Pancreas (tissue), 10 donors: Measurements from ENCODE around the gene ISG20L2. TPM values are rescaled to one million over a fixed set of nuclear protein-coding genes. Genes with fewer than 3 reads are reported as not detected.

ENCODE experiments used
- ATAC-seq, 4 donors: fragments of 200-7000 bp; cut with Tn5 transposase; one replicate each; pipeline versions ENCODE4 v1.8.0 to v1.9.1; 2020; ENCODE audit warnings: mild to moderate bottlenecking in 4 of 4, moderate library complexity in 4 of 4
- DNase-seq, 6 donors: peaks; one replicate each; pipeline ENCODE4 v3.0.0-alpha.2; 2020
- FAIRE-seq: peaks from 2 replicates; lab custom pipeline; 2012; peaks lifted over from hg19 to GRCh38; lab: Jason Lieb, UNC
- H3K27ac ChIP-seq, 4 donors: fragments of 200-600 bp; sonication (generic); 1 replicate in 3 of 4; 2 replicates in 1 of 4; pipeline versions ENCODE4 v1.5.0 to v1.8.0; 2020
- H3K27me3 ChIP-seq, 4 donors: fragments of 200-600 bp; one replicate each; pipeline ENCODE4 v1.8.0; 2021
- H3K36me3 ChIP-seq, 3 donors: fragments of 200-600 bp; sonication (generic) in 1 of 3; one replicate each; pipeline versions ENCODE4 v1.5.0 to v1.8.0; 2020 to 2021
- H3K4me1 ChIP-seq, 3 donors: fragments of 200-600 bp; one replicate each; pipeline ENCODE4 v1.8.0; 2021
- H3K4me3 ChIP-seq, 4 donors: fragments of 200-600 bp; sonication (generic) in 2 of 4; one replicate each; pipeline versions ENCODE4 v1.5.0 to v1.8.0; 2020 to 2021
- H3K9me3 ChIP-seq, 4 donors: fragments of 200-600 bp; one replicate each; pipeline ENCODE4 v1.8.0; 2021
- CTCF ChIP-seq, 4 donors: fragments of 200-600 bp; sonication (generic) in 3 of 4; IDR thresholded peaks; one replicate each; pipeline versions ENCODE4 v1.5.0 to v1.8.0; 2021; ENCODE audit warnings: antibody characterized with exemption in 4 of 4
- WGBS, 2 donors: extraction: QIAGEN DNeasy Blood & Tissue Kit; methylation state at CpG; one replicate each; pipeline ENCODE4 v1.1.7; 2013; 5-methylcytosine and 5-hydroxymethylcytosine counted together
- intact Hi-C, 3 donors: fragments of 100-400 bp; cut with DNase I; formaldehyde crosslinking; loops; one replicate each; pipeline versions ENCODE4 v1.11.1 to v1.14.2; 2022
- polyA plus RNA-seq, 2 donors: library from polyadenylated mRNA; stranded (reverse); fragments of 200-250 nt; gene quantifications; one replicate each; pipeline ENCODE4 v1.2.3, GENCODE V29; 2013
- total RNA-seq, 6 donors: library from RNA; stranded (reverse); fragmentation: NEBNext Ultra II Directional in 4 of 6; extraction: Animal tissue kit (Norgen Biotek cat#: 25700) in 4 of 6; gene quantifications; one replicate each; pipeline versions ENCODE4 v1.2.1 to v1.2.4, GENCODE V29; 2021 to 2023
- donor health status: healthy with polysubstance abuse.
- donor health status: DM: no; HTN: no; CAD: no; lungs with moderate emphysema.
- donor health status: DM: no; HTN: no; CAD: no.
- donor health status: control.
- donor health status: control.
- donor health status: Bipolar disorder and iron deficiency.
- donor health status: DM: yes; HTN: yes; CAD: no.
- donor health status: DM: no; HTN: no; CAD: no.
- donor health status: DM: no; HTN: no; CAD: no.
- donor health status: DM: yes; HTN: yes; CAD: no.

ISG20L2 gene
- total and polyA plus RNA-seq, 8 donors, result 5.2 to 13.2 (median 8.3) TPM

GRCh38 chr1:156773607-156774006 is 45.0 kb upstream of the ISG20L2 start:
- intact Hi-C loops, result no loop called here
- Histone ChIP-seq H3K27ac (no peak overlapping the region), H3K4me1 (peaks cover 9 to 29% (median 10%) of the 10 kb centered on the region in 3 donors), H3K9me3 (no peaks in the 10 kb centered on the region), H3K27me3 (no peaks in the 10 kb centered on the region), H3K36me3 (no peaks in the 10 kb centered on the region), H3K4me3 (no peak overlapping the region)
- 93 to 94% methylated on average over 3 of the region's 3 CpGs for WGBS, 2 donors
- DNase-seq, result no peak
- no peak for FAIRE-seq
- ATAC-seq, result no peak
- no peak for TF ChIP-seq CTCF (IDR thresholded peaks at IDR 0.05)

- H3K9me3 ChIP-seq, result no peaks in the 10 kb centered on the region
- DNase-seq (no peak), ATAC-seq (peak in 1 of 4 donors; percentile 28), FAIRE-seq (no peak)
- H3K27ac ChIP-seq, result no peak overlapping the region
- TF ChIP-seq CTCF (IDR thresholded peaks at IDR 0.05), result no peak
- intact Hi-C loops, result no loop called here
- H3K4me3 ChIP-seq, result no peak overlapping the region
- H3K36me3 ChIP-seq, result no peaks in the 10 kb centered on the region
- WGBS, 2 donors, result 37 to 39% methylated on average over 9 of the region's 9 CpGs
- no peaks in the 10 kb centered on the region for H3K27me3 ChIP-seq
- peaks cover 9 to 31% (median 10%) of the 10 kb centered on the region in 3 donors for H3K4me1 ChIP-seq
Measured at GRCh38 chr1:156772728-156773497, 44.3 kb upstream of the ISG20L2 start.

- H3K27me3 ChIP-seq, result no peaks in the 10 kb centered on the region
- ATAC-seq (no peak), DNase-seq (no peak), FAIRE-seq (no peak)
- no peak overlapping the region for H3K27ac ChIP-seq
- H3K9me3 ChIP-seq, result no peaks in the 10 kb centered on the region
- intact Hi-C loops, result no loop called here
- H3K36me3 ChIP-seq, result no peaks in the 10 kb centered on the region
- no peak for TF ChIP-seq CTCF (IDR thresholded peaks at IDR 0.05)
- peaks cover 9 to 28% (median 10%) of the 10 kb centered on the region in 3 donors for H3K4me1 ChIP-seq
- 81 to 86% methylated on average over 3 of the region's 3 CpGs for WGBS, 2 donors
- H3K4me3 ChIP-seq, result no peak overlapping the region
Measured at GRCh38 chr1:156772222-156772621, 43.7 kb upstream of the ISG20L2 start.

GRCh38 chr1:156768610-156769295 is 40.2 kb upstream of the ISG20L2 start:
- no peak for DNase-seq
- 9 to 11% methylated on average over 8 of the region's 8 CpGs for WGBS, 2 donors
- intact Hi-C loops, result no loop called here
- Histone ChIP-seq H3K27me3 (no peaks in the 10 kb centered on the region), H3K9me3 (no peaks in the 10 kb centered on the region), H3K4me3 (peak overlapping the region in 3 of 4 donors; percentile 80 to 98 (median 88)), H3K4me1 (peaks cover 9 to 31% (median 10%) of the 10 kb centered on the region in 3 donors), H3K27ac (no peak overlapping the region), H3K36me3 (no peaks in the 10 kb centered on the region)
- no peak for ATAC-seq
- FAIRE-seq, result no peak
- TF ChIP-seq CTCF (IDR thresholded peaks at IDR 0.05), result no peak
